ENCODE data around the gene FLT3LG. TPM values are rescaled to one million over a fixed set of nuclear protein-coding genes. Genes with fewer than 3 reads are reported as not detected.

FLT3LG gene
- total RNA-seq, 4 donors from 2014 or later, result 2.8 to 6.0 (median 4.4) TPM

DNA sequence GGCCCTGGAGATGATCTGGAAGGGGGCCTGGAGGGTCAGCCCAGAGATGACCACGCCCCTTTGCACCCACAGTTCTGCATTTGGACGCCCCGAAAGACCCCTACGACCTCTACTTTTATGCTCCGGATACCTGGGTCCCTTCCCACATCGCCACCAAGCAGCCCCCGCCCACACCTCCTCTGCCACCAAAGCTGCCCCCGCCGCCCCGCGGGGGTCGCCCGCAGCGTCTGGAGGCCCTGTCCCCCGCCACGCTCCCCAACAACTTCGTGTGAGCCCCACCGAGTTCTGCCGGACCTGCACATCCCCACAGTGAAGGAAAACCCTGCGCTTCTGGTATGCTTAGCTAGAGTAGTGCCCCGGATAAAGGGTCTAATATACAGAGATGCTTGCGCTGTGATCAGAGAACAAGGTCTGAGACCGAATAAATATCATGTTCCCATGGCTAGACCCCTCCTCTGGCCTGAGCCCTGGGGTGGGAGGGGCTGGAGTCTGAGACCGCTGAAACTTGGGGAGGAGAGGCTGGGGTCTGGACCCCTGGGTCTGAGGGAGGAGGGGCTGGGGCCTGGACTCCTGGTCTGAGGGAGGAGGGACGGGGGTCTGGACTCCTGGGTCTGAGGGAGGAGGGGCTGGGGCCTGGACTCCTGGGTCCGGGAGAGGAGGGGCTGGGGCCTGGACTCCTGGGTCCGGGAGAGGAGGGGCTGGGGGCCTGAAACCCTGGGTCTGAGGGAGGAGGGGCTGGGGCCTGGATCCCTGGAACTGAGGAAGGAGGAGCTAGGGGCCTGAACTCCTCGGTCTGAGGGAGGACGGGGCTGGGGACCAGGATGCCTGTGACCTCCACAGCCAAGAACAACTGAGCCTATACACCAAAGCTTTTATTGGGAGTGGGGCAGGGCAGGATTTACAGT lies 45.2 kb upstream of the FLT3LG start:
- no peak for DNase-seq (ENCODE audit: low spot score in 2 of 2)
- no peak overlapping the region for H3K4me3 ChIP-seq (ENCODE audit: low read depth, poor library complexity, severe bottlenecking)
- TF ChIP-seq, protein P1, sequence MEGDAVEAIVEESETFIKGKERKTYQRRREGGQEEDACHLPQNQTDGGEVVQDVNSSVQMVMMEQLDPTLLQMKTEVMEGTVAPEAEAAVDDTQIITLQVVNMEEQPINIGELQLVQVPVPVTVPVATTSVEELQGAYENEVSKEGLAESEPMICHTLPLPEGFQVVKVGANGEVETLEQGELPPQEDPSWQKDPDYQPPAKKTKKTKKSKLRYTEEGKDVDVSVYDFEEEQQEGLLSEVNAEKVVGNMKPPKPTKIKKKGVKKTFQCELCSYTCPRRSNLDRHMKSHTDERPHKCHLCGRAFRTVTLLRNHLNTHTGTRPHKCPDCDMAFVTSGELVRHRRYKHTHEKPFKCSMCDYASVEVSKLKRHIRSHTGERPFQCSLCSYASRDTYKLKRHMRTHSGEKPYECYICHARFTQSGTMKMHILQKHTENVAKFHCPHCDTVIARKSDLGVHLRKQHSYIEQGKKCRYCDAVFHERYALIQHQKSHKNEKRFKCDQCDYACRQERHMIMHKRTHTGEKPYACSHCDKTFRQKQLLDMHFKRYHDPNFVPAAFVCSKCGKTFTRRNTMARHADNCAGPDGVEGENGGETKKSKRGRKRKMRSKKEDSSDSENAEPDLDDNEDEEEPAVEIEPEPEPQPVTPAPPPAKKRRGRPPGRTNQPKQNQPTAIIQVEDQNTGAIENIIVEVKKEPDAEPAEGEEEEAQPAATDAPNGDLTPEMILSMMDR (IDR thresholded peaks at IDR 0.05), result no peak
- no peak for TF ChIP-seq POLR2A (IDR thresholded peaks at IDR 0.05)
- intact Hi-C loops (cut with DNase I; ENCODE audit: low total_unique reads), result no loop called here
- WGBS, 2 donors, result 19 to 20% methylated on average over 27 to 29 of the region's 29 CpGs

DNA sequence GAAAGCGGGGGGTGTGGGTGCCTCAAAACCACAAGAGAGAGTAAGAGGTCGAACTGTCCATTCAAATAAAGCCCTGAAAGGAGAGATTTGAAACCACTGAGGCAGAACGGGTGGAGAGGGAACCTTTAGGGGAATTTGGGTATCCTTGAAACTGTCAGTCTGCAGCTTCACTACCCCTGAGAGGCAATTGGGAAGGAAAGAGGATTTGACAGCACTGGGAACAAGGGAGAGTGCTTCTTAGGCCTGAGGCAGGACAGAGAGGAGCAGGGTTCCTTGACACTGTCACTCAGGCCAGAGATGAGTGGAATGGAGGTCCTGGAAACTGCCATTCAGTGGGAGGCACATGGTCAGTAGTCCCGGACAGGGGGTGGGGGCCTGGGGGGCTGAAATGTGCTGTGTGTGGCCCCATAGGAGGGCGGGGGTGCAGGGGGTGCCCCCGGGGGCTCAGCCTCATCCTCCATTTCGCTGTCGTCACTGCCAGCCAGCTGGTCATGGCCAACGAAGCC lies 43.8 kb upstream of the FLT3LG start:
- no peak for DNase-seq (ENCODE audit: low spot score in 2 of 2)
- no peak overlapping the region for H3K4me3 ChIP-seq (ENCODE audit: low read depth, poor library complexity, severe bottlenecking)
- intact Hi-C loops (cut with DNase I; ENCODE audit: low total_unique reads), result no loop called here
- TF ChIP-seq POLR2A (IDR thresholded peaks at IDR 0.05), result no peak
- TF ChIP-seq, protein P1 (IDR thresholded peaks at IDR 0.05), result no peak
- WGBS, 2 donors, result 77 to 84% methylated on average over 9 of the region's 9 CpGs

DNA sequence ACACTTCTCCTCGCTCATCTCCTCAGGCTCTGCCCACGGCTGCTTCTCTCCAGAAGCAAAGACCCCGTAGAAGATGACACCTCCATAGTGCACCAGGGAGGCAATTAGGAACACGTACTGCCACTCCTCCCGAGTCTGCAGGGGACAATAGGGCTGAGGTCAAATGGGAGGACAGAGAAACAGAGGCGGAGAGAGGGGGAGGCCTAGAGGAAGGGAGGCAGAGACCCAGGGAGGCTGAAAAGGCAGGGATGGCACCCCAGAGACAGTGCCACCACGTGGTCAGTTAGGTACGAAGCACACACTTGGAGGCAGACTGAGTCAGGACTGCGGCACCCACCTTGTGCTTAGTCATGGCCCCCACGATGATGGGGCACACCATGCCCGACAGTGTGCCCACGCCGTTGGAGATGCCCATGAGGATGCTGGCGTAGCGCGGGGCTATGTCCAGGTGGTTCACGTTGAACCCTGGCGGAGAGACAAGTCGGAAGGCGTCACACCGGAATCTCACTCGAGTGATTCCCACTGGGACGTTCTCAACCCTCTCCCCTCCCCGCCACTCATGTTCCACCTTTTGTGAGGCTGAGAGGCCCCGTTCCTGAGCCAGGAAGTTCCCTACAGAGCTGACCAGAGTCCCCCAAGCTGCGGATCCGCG lies 43.2 kb upstream of the FLT3LG start:
- WGBS, 2 donors, result 72% methylated on average over 28 of the region's 28 CpGs
- no peak overlapping the region for H3K4me3 ChIP-seq (ENCODE audit: low read depth, poor library complexity, severe bottlenecking)
- no peak for DNase-seq (ENCODE audit: low spot score in 2 of 2)

DNA sequence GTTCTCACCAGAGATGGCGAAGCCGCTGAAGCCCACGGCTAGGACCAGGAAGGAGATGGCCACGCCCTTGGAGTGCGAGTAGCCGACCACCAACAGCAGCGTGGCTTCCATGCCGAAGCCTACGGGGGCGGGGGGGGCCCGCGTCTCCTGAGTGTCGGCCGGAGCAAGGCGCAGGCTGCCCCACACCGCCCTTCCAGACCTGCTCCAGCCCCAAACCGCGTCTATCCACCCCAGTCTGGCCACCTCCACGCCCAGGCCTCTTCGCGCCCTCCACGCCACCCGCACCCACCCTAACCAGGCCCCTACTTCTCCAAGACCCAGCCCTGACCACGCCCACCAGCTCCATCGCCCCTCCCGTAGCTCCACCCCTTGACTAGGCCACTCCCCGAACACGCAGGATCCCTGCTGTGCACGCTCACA lies 42.7 kb upstream of the FLT3LG start:
- DNase-seq (ENCODE audit: low spot score in 2 of 2), result no peak
- H3K4me3 ChIP-seq (ENCODE audit: low read depth, poor library complexity, severe bottlenecking), result no peak overlapping the region
- TF ChIP-seq, protein P1 (IDR thresholded peaks at IDR 0.05), result no peak
- TF ChIP-seq POLR2A (IDR thresholded peaks at IDR 0.05), result no peak
- WGBS, 2 donors, result 44 to 58% methylated on average over 28 to 29 of the region's 29 CpGs
- intact Hi-C loops (cut with DNase I; ENCODE audit: low total_unique reads), result no loop called here

More for the DNA sequence above, 43.2 kb upstream of the FLT3LG start:
- intact Hi-C loops (cut with DNase I; ENCODE audit: low total_unique reads), result no loop called here
- TF ChIP-seq POLR2A (IDR thresholded peaks at IDR 0.05), result no peak
- TF ChIP-seq, protein P1 (IDR thresholded peaks at IDR 0.05), result no peak

DNA sequence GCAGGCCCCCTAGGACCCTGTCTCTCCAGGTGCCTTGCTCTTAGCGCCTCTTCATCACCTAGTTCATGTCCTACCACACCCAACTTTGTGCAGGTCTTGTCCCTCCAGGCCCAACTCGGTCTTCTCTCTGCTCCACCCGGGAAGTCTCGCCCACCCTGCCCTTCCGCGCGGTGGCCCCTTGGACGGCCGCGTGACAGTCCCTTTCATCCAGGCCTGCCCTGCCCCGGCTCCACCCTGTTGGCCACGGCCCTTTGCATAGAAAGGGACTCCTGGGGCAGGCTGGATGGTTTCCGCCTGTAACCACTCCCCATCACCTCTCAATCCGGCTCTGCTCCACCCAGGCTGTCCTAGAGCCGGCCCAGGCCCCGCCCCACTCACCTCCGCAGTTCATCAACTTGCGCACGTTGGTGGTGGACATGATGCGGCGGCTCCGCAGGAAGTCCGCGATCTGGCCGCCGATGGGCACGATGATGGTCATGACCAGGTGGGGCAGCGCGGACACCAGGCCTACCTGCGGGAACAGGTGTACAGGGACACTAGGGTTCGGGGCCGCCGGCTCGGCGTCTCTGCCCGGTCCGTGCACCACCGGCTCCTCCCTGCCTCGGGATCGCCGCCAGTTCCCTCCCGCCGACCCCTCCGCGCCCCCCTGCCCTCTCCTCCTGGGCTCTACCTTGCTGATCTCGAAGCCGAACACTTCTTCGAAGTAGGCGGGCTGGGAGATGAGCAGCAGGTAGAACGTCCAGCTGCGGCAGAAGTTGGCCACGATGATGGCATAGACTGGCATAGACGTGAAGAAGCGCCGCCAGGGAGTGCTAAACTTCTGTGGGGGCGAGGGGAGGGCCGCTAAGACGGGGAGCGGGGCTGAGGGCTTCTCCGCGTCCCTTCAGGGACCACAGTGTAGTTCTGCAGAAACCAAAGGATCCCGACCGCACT lies 41.6 kb upstream of the FLT3LG start:
- WGBS, 2 donors, result 24 to 27% methylated on average over 54 to 61 of the region's 63 CpGs
- TF ChIP-seq, protein P1 (IDR thresholded peaks at IDR 0.05), result no peak
- TF ChIP-seq POLR2A (IDR thresholded peaks at IDR 0.05), result no peak
- H3K4me3 ChIP-seq (ENCODE audit: low read depth, poor library complexity, severe bottlenecking), result no peak overlapping the region
- intact Hi-C loops (cut with DNase I; ENCODE audit: low total_unique reads), result no loop called here
- no peak for DNase-seq (ENCODE audit: low spot score in 2 of 2)

Data from lower leg skin (tissue), 4 donors.